ENCODE data around the gene PTGR2.
A peak's percentile ranks its signal among the peaks of the same experiment; 100 is the strongest.

The PTGR2 gene

DNA sequence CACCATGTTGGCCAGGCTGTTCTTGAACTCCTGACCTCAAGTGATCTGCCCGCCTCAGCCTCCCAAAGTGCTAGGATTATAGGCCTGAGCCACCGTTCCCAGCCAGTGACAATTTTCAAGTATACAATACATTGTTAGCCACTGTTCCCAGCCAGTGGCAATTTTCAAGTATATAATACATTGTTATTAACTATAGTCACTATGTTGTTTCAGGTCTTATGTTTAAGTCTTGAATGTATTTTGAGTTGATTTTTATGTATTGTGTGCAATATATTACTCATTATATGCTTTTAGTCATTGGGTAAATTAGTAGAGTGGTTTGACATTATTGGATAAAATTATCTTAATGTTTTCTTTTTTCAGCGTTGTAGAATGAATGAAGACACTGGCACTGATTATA is 22.0 kb downstream of the PTGR2 start:
- no peaks in the 10 kb centered on the region for H3K79me1 ChIP-seq (ENCODE audit: low read depth, low read length)
- no CpG with 5 or more reads among the region's 3 CpGs for WGBS, 2 donors (ENCODE audit: extremely low coverage in 2 of 2, insufficient read length in 2 of 2, insufficient replicate concordance in 1 of 2)
- no peak overlapping the region for H3K14ac ChIP-seq (ENCODE audit: low read length)
- H3K4me1 ChIP-seq (ENCODE audit: control insufficient read depth in 2 of 2, insufficient read depth in 1 of 2, low read depth in 1 of 2, low read length in 2 of 2), result no peaks in the 10 kb centered on the region
- H3K9me3 ChIP-seq (replicated peaks in 1 of 2; ENCODE audit: control insufficient read depth in 2 of 2, insufficient read depth in 1 of 2, low read depth in 1 of 2, low read length in 2 of 2), result no peaks in the 10 kb centered on the region
- H3K4ac ChIP-seq (ENCODE audit: low read length), result no peak overlapping the region
- no peak overlapping the region for H2BK120ac ChIP-seq (ENCODE audit: low read depth, low read length)
- no peak overlapping the region for H2BK15ac ChIP-seq (ENCODE audit: low read length)
- H2AK5ac ChIP-seq (ENCODE audit: low read depth, low read length), result no peak overlapping the region
- no peak overlapping the region for H2BK12ac ChIP-seq (ENCODE audit: low read length)
- H3K4me3 ChIP-seq (ENCODE audit: low read length in 2 of 2), result no peak overlapping the region
- no peak overlapping the region for H3K4me2 ChIP-seq (ENCODE audit: insufficient read depth, low read length, poor library complexity, severe bottlenecking)
- no peak overlapping the region for H4K91ac ChIP-seq (ENCODE audit: low read depth, low read length, poor library complexity)
- no peak overlapping the region for H3K9ac ChIP-seq (ENCODE audit: low read depth, low read length, poor library complexity)
- H3K23ac ChIP-seq (ENCODE audit: low read depth, low read length, poor library complexity), result no peak overlapping the region
- no peaks in the 10 kb centered on the region for H3K27me3 ChIP-seq (ENCODE audit: control insufficient read depth in 3 of 3, insufficient read depth in 3 of 3, low read depth in 1 of 3, low read length in 3 of 3)
- no peak overlapping the region for H2BK5ac ChIP-seq (ENCODE audit: low read length)
- no peak overlapping the region for H4K8ac ChIP-seq (ENCODE audit: low read depth, low read length)
- no peak overlapping the region for H3K27ac ChIP-seq (replicated peaks; ENCODE audit: low read length)
- DNase-seq (ENCODE audit: low spot score), result no peak
- no peak overlapping the region for H3K18ac ChIP-seq (ENCODE audit: low read length)
- peaks cover 0 to 5% of the 10 kb centered on the region in 2 donors for H3K36me3 ChIP-seq (replicated peaks in 1 of 2; ENCODE audit: control insufficient read depth in 2 of 2, insufficient read depth in 2 of 2, low read length in 2 of 2)
- no peak overlapping the region for H2AFZ ChIP-seq (ENCODE audit: low read length)

DNA sequence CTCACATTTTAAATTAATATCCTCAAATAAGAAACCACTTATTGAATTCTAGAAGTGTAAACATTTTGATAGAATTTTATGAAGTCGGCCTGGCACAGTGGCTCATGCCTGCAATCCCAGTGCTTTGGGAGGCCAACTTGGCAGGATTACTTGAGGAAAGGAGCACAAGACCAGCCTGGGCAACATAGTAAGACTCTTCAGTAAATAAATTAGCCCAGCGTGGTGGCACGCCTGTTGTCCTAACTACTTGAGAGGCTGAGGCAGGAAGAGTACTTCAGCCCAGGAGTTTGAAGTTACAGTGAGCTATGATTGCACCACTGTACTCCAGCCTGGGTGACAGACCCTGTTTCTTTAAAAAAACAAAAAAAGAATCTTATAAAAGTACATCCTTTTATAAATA is 26.2 kb downstream of the PTGR2 start:
- no peak overlapping the region for H4K8ac ChIP-seq (ENCODE audit: low read depth, low read length)
- no peaks in the 10 kb centered on the region for H3K9me3 ChIP-seq (replicated peaks in 1 of 2; ENCODE audit: control insufficient read depth in 2 of 2, insufficient read depth in 1 of 2, low read depth in 1 of 2, low read length in 2 of 2)
- no peak overlapping the region for H2BK5ac ChIP-seq (ENCODE audit: low read length)
- H2BK15ac ChIP-seq (ENCODE audit: low read length), result no peak overlapping the region
- H2BK120ac ChIP-seq (ENCODE audit: low read depth, low read length), result no peak overlapping the region
- DNase-seq (ENCODE audit: low spot score), result no peak
- H3K4me1 ChIP-seq (ENCODE audit: control insufficient read depth in 2 of 2, insufficient read depth in 1 of 2, low read depth in 1 of 2, low read length in 2 of 2), result no peaks in the 10 kb centered on the region
- no CpG with 5 or more reads among the region's 3 CpGs for WGBS, 2 donors (ENCODE audit: extremely low coverage in 2 of 2, insufficient read length in 2 of 2, insufficient replicate concordance in 1 of 2)
- peaks cover 1 to 5% of the 10 kb centered on the region in 2 donors for H3K36me3 ChIP-seq (replicated peaks in 1 of 2; ENCODE audit: control insufficient read depth in 2 of 2, insufficient read depth in 2 of 2, low read length in 2 of 2)
- H3K4ac ChIP-seq (ENCODE audit: low read length), result no peak overlapping the region
- no peaks in the 10 kb centered on the region for H3K27me3 ChIP-seq (ENCODE audit: control insufficient read depth in 3 of 3, insufficient read depth in 3 of 3, low read depth in 1 of 3, low read length in 3 of 3)
- no peak overlapping the region for H3K14ac ChIP-seq (ENCODE audit: low read length)
- no peak overlapping the region for H2AK5ac ChIP-seq (ENCODE audit: low read depth, low read length)
- no peak overlapping the region for H4K91ac ChIP-seq (ENCODE audit: low read depth, low read length, poor library complexity)
- no peaks in the 10 kb centered on the region for H3K79me1 ChIP-seq (ENCODE audit: low read depth, low read length)
- no peak overlapping the region for H3K27ac ChIP-seq (replicated peaks; ENCODE audit: low read length)
- H3K23ac ChIP-seq (ENCODE audit: low read depth, low read length, poor library complexity), result no peak overlapping the region
- no peak overlapping the region for H2BK12ac ChIP-seq (ENCODE audit: low read length)
- no peak overlapping the region for H3K9ac ChIP-seq (ENCODE audit: low read depth, low read length, poor library complexity)
- no peak overlapping the region for H3K4me2 ChIP-seq (ENCODE audit: insufficient read depth, low read length, poor library complexity, severe bottlenecking)
- H2AFZ ChIP-seq (ENCODE audit: low read length), result no peak overlapping the region
- H3K4me3 ChIP-seq (ENCODE audit: low read length in 2 of 2), result no peak overlapping the region
- no peak overlapping the region for H3K18ac ChIP-seq (ENCODE audit: low read length)

DNA sequence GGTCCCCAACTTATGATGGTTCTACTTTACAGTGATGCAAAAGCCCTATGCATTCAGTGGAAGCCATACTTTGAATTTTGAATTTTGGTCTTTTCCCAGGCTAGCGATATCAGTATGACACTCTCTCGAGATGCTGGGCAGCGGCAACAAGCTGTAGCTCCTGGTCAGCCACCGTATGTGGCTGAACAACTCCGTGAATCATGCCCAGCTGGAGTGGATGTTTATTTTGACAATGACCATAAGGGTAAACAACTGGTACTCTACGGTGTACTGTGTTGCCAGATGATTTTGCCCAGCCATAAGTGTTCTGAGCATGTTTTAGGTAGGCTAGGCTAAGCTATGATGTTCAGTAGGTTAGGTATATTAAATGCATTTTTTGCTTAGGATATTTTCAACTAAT is 26.8 kb downstream of the PTGR2 start:
- Histone ChIP-seq H2AFZ (ENCODE audit: low read length) (no peak overlapping the region), H3K4me1 (ENCODE audit: control insufficient read depth in 2 of 2, insufficient read depth in 1 of 2, low read depth in 1 of 2, low read length in 2 of 2) (no peaks in the 10 kb centered on the region), H2BK15ac (ENCODE audit: low read length) (no peak overlapping the region), H4K91ac (ENCODE audit: low read depth, low read length, poor library complexity) (no peak overlapping the region), H2BK120ac (ENCODE audit: low read depth, low read length) (no peak overlapping the region), H3K4me2 (ENCODE audit: insufficient read depth, low read length, poor library complexity, severe bottlenecking) (no peak overlapping the region), H3K23ac (ENCODE audit: low read depth, low read length, poor library complexity) (no peak overlapping the region), H3K27ac (replicated peaks; ENCODE audit: low read length) (no peak overlapping the region), H2BK5ac (ENCODE audit: low read length) (no peak overlapping the region), H3K27me3 (ENCODE audit: control insufficient read depth in 3 of 3, insufficient read depth in 3 of 3, low read depth in 1 of 3, low read length in 3 of 3) (no peaks in the 10 kb centered on the region), H2BK12ac (ENCODE audit: low read length) (no peak overlapping the region), H3K36me3 (replicated peaks in 1 of 2; ENCODE audit: control insufficient read depth in 2 of 2, insufficient read depth in 2 of 2, low read length in 2 of 2) (peaks cover 1 to 5% of the 10 kb centered on the region in 2 donors), H3K18ac (ENCODE audit: low read length) (no peak overlapping the region), H4K8ac (ENCODE audit: low read depth, low read length) (no peak overlapping the region), H3K14ac (ENCODE audit: low read length) (no peak overlapping the region), H3K79me1 (ENCODE audit: low read depth, low read length) (no peaks in the 10 kb centered on the region), H2AK5ac (ENCODE audit: low read depth, low read length) (no peak overlapping the region), H3K4ac (ENCODE audit: low read length) (no peak overlapping the region), H3K9ac (ENCODE audit: low read depth, low read length, poor library complexity) (no peak overlapping the region), H3K4me3 (ENCODE audit: low read length in 2 of 2) (peak overlapping the region in 1 of 2 donors; percentile 55), H3K9me3 (replicated peaks in 1 of 2; ENCODE audit: control insufficient read depth in 2 of 2, insufficient read depth in 1 of 2, low read depth in 1 of 2, low read length in 2 of 2) (no peaks in the 10 kb centered on the region)
- no CpG with 5 or more reads among the region's 6 CpGs for WGBS, 2 donors (ENCODE audit: extremely low coverage in 2 of 2, insufficient read length in 2 of 2, insufficient replicate concordance in 1 of 2)
- DNase-seq (ENCODE audit: low spot score), result no peak

DNA sequence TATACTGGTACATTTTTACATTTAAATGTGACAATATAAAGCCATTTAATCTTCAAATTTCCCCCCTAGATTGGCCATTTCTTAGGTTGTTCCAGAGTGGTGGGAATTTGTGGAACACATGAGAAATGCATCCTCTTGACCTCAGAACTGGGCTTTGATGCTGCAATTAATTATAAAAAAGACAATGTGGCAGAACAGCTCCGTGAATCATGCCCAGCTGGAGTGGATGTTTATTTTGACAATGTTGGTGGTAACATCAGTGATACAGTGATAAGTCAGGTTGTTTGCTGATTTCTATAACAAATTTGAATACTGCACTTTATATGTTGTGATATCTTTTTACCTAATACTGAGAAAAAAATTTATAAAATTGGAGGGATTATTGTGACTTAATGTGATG is 27.4 kb downstream of the PTGR2 start:
- H3K23ac ChIP-seq (ENCODE audit: low read depth, low read length, poor library complexity), result no peak overlapping the region
- no peaks in the 10 kb centered on the region for H3K4me1 ChIP-seq (ENCODE audit: control insufficient read depth in 2 of 2, insufficient read depth in 1 of 2, low read depth in 1 of 2, low read length in 2 of 2)
- no peak overlapping the region for H4K91ac ChIP-seq (ENCODE audit: low read depth, low read length, poor library complexity)
- H3K79me1 ChIP-seq (ENCODE audit: low read depth, low read length), result no peaks in the 10 kb centered on the region
- H3K14ac ChIP-seq (ENCODE audit: low read length), result no peak overlapping the region
- no peak overlapping the region for H2AFZ ChIP-seq (ENCODE audit: low read length)
- H3K27me3 ChIP-seq (ENCODE audit: control insufficient read depth in 3 of 3, insufficient read depth in 3 of 3, low read depth in 1 of 3, low read length in 3 of 3), result no peaks in the 10 kb centered on the region
- no peak overlapping the region for H2AK5ac ChIP-seq (ENCODE audit: low read depth, low read length)
- no peak overlapping the region for H3K27ac ChIP-seq (replicated peaks; ENCODE audit: low read length)
- H3K9me3 ChIP-seq (replicated peaks in 1 of 2; ENCODE audit: control insufficient read depth in 2 of 2, insufficient read depth in 1 of 2, low read depth in 1 of 2, low read length in 2 of 2), result no peaks in the 10 kb centered on the region
- peaks cover 1 to 5% of the 10 kb centered on the region in 2 donors for H3K36me3 ChIP-seq (replicated peaks in 1 of 2; ENCODE audit: control insufficient read depth in 2 of 2, insufficient read depth in 2 of 2, low read length in 2 of 2)
- H3K4me2 ChIP-seq (ENCODE audit: insufficient read depth, low read length, poor library complexity, severe bottlenecking), result no peak overlapping the region
- no peak overlapping the region for H2BK12ac ChIP-seq (ENCODE audit: low read length)
- no peak overlapping the region for H2BK15ac ChIP-seq (ENCODE audit: low read length)
- no peak for DNase-seq (ENCODE audit: low spot score)
- H2BK5ac ChIP-seq (ENCODE audit: low read length), result no peak overlapping the region
- no peak overlapping the region for H3K18ac ChIP-seq (ENCODE audit: low read length)
- H3K4ac ChIP-seq (ENCODE audit: low read length), result no peak overlapping the region
- no peak overlapping the region for H3K9ac ChIP-seq (ENCODE audit: low read depth, low read length, poor library complexity)
- no peak overlapping the region for H4K8ac ChIP-seq (ENCODE audit: low read depth, low read length)
- H2BK120ac ChIP-seq (ENCODE audit: low read depth, low read length), result no peak overlapping the region
- H3K4me3 ChIP-seq (ENCODE audit: low read length in 2 of 2), result no peak overlapping the region
- WGBS, 2 donors (ENCODE audit: extremely low coverage in 2 of 2, insufficient read length in 2 of 2, insufficient replicate concordance in 1 of 2), result no CpG with 5 or more reads among the region's 1 CpG

Measured in neuronal stem cell (in vitro differentiated cells).